Coronary artery (tissue), 2 donors: ENCODE measurements around the gene THSD7B.

Source experiments
- DNase-seq: peaks from one replicate; pipeline ENCODE4 v3.0.0-alpha.2; 2017; ENCODE audit warnings: low spot score
- H3K27ac ChIP-seq, 2 donors: fragments of 200-600 bp; sonication (generic); one replicate each; pipeline ENCODE4 v1.5.1; 2016 to 2019
- H3K4me3 ChIP-seq: fragments of 200-600 bp; sonication (generic); 2 replicates; pipeline ENCODE4 v1.5.1; 2016; ENCODE audit warnings: mild to moderate bottlenecking, moderate library complexity
- TF ChIP-seq, protein P1 (sequence below): fragments of 200-600 bp; sonication (generic); IDR thresholded peaks from one replicate; pipeline ENCODE4 v1.5.1; 2019; ENCODE audit warnings: antibody characterized with exemption

THSD7B gene

DNA sequence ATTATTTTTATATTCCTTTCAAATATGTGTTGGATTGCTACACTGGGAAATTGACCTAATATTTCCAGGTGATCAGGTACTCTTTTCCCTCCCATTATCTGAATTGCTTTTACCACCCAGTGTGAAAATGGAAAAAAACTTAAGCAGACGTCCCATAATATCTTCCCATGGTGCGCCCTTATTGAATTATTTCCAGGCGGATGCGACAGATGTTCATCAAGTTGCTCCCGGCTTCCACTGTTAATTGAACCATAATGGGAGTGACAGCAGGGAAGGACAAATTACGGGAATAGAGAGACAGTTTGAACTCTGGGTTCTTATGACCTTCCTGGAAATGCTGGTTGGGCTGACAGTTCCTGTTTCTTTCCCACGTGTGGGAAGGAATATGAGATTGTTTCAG is 93.3 kb downstream of the THSD7B start:
- TF ChIP-seq, protein P1, sequence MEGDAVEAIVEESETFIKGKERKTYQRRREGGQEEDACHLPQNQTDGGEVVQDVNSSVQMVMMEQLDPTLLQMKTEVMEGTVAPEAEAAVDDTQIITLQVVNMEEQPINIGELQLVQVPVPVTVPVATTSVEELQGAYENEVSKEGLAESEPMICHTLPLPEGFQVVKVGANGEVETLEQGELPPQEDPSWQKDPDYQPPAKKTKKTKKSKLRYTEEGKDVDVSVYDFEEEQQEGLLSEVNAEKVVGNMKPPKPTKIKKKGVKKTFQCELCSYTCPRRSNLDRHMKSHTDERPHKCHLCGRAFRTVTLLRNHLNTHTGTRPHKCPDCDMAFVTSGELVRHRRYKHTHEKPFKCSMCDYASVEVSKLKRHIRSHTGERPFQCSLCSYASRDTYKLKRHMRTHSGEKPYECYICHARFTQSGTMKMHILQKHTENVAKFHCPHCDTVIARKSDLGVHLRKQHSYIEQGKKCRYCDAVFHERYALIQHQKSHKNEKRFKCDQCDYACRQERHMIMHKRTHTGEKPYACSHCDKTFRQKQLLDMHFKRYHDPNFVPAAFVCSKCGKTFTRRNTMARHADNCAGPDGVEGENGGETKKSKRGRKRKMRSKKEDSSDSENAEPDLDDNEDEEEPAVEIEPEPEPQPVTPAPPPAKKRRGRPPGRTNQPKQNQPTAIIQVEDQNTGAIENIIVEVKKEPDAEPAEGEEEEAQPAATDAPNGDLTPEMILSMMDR, result no peak
- no peak for DNase-seq

DNA sequence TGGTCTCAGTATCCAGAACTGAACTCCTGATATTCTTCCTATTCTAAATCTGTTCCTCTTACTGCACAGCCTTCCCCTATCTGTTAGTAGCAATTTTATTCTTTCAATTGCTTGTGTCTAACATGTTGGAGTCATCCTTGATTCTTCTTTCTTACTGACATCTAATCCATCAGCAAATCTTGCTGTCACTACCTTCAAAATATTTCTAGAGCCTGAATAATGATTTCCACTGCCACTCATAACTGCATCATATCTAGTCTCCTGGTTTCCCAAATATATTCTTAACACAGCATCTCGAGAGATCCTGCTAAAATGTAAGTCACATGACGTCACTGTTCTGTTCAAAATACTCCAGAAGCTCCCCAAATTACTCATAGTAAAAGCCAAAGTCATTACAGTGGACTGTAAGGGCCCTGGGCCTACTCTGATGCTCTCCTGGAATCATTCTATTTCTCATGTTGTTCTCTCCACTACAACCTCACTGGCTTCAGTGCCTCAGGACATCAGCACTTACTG is 95.2 kb downstream of the THSD7B start:
- DNase-seq, result no peak
- TF ChIP-seq, protein P1, result no peak

More for the DNA sequence above, 93.3 kb downstream of the THSD7B start:
- Histone ChIP-seq H3K4me3 (no peak overlapping the region), H3K27ac (no peak overlapping the region)

DNA sequence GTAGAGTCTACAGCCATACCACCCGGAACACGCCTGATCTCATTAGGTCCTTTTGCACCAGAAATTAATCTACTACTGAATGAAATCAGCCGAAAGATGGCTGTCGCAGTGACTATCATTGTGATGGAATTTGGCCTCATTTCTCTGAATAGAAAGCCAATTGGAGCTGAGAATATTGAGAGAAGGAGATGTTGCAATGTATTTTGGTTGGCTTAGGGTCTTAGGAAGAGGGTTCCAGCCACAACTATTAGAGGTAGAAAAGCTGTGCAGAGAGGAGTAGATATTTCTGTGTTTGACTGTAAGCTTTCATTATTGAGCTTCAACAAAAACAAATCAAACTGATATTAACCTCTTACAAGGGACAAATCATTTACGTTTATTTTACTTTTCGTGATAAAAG is 98.1 kb downstream of the THSD7B start:
- peak overlapping the region; percentile 61 for H3K4me3 ChIP-seq
- TF ChIP-seq, protein P1, result no peak
- no peak for DNase-seq
- H3K27ac ChIP-seq, result peak overlapping the region; percentile 20 to 47

More for the DNA sequence above, 95.2 kb downstream of the THSD7B start:
- no peak overlapping the region for H3K4me3 ChIP-seq
- H3K27ac ChIP-seq, result no peak overlapping the region

GRCh38 chr2:136863874-136864273 is 98.5 kb downstream of the THSD7B start:
- peak overlapping the region; percentile 20 to 47 for H3K27ac ChIP-seq
- peak overlapping the region; percentile 61 for H3K4me3 ChIP-seq

GRCh38 chr2:136871424-136871823 is 106.1 kb downstream of the THSD7B start:
- Histone ChIP-seq H3K27ac (no peak overlapping the region), H3K4me3 (no peak overlapping the region)
- DNase-seq, result no peak
- TF ChIP-seq, protein P1, result no peak

More at GRCh38 chr2:136863874-136864273, 98.5 kb downstream of the THSD7B start:
- TF ChIP-seq, protein P1, result no peak
- DNase-seq, result no peak

GRCh38 chr2:136874258-136874657 is 108.9 kb downstream of the THSD7B start:
- Histone ChIP-seq H3K4me3 (no peak overlapping the region), H3K27ac (no peak overlapping the region)
- TF ChIP-seq, protein P1, result no peak
- no peak for DNase-seq

GRCh38 chr2:136891100-136891499 is 125.8 kb downstream of the THSD7B start:
- Histone ChIP-seq H3K27ac (no peak overlapping the region), H3K4me3 (no peak overlapping the region)
- TF ChIP-seq, protein P1, result no peak
- DNase-seq, result no peak
